MCF 10A (cell line): ENCODE results near the gene HYAL3. TPM values are rescaled to one million over a fixed set of nuclear protein-coding genes. Genes with fewer than 3 reads are reported as not detected.
"Not testable (repeated sequence)": the region's sequence is repeated elsewhere in the genome, so short reads cannot be mapped to it uniquely, and the experiment has no call there.

Experiments
- BruUV-seq: library from RNA; stranded (reverse); fragments of 400-500 nt; replicated peaks from 2 replicates; lab custom pipeline; 2021; lab: Mats Ljungman, UMichigan
- CTCF ChIA-PET: fragments of 300-600 bp; sonication (Branson Sonifier 250); formaldehyde crosslinking; extraction: SDS; loops from one replicate; lab custom pipeline; 2021; ENCODE audit warnings: antibody characterized with exemption, inconsistent platforms; lab: Yijun Ruan, JAX
- POLR2A ChIA-PET: fragments of 300-600, 350-650 bp; sonication (Branson Sonifier 250); formaldehyde crosslinking; extraction: SDS; loops from one replicate; lab custom pipeline; 2020; ENCODE audit warnings: antibody characterized with exemption, inconsistent platforms; lab: Yijun Ruan, JAX
- DNase-seq: peaks from one replicate; pipeline ENCODE4 v3.0.0-alpha.2; 2018; ENCODE audit not compliant: unreplicated experiment
- H3K27ac Mint-ChIP-seq: one replicate; pipeline ENCODE4 v1.8.0; 2022; ENCODE audit warnings: mild to moderate bottlenecking, low read depth, mixed read lengths; ENCODE audit not compliant: unreplicated experiment
- H3K27me3 Mint-ChIP-seq: one replicate; pipeline ENCODE4 v1.8.0; 2022; ENCODE audit warnings: mixed read lengths; ENCODE audit not compliant: insufficient read depth, unreplicated experiment
- H3K36me3 Mint-ChIP-seq: one replicate; pipeline ENCODE4 v1.8.0; 2022; ENCODE audit warnings: mild to moderate bottlenecking, moderate library complexity, mixed read lengths; ENCODE audit not compliant: insufficient read depth, unreplicated experiment
- H3K4me1 Mint-ChIP-seq: one replicate; pipeline ENCODE4 v1.8.0; 2022; ENCODE audit warnings: mixed read lengths; ENCODE audit not compliant: insufficient read depth, unreplicated experiment
- H3K4me3 Mint-ChIP-seq: one replicate; pipeline ENCODE4 v1.8.0; 2022; ENCODE audit warnings: mild to moderate bottlenecking, moderate library complexity, mixed read lengths; ENCODE audit not compliant: unreplicated experiment
- H3K9me3 Mint-ChIP-seq: one replicate; pipeline ENCODE4 v1.8.0; 2022; ENCODE audit warnings: mixed read lengths; ENCODE audit not compliant: unreplicated experiment
- CTCF ChIP-seq: fragments of 200-600 bp; IDR thresholded peaks from one replicate; pipeline ENCODE4 v1.8.0; 2022; ENCODE audit warnings: antibody characterized with exemption, mild to moderate bottlenecking; ENCODE audit not compliant: unreplicated experiment
- intact Hi-C: fragments of 100-400 bp; cut with micrococcal nuclease; formaldehyde crosslinking; loops from 2 replicates; pipeline ENCODE4 v1.14.1; 2022
- total RNA-seq: library from RNA; stranded (reverse); gene quantifications from 2 replicates; pipeline ENCODE4 v1.2.3, GENCODE V29; 2022

HYAL3 gene
- total RNA-seq, 1 experiment from 2014 or later = 2.3 TPM

GRCh38 chr3:50286322-50287227 is 12.6 kb downstream of the HYAL3 start:
- no peaks in the 10 kb centered on the region for H3K27me3 Mint-ChIP-seq
- no peak for DNase-seq
- H3K4me3 Mint-ChIP-seq = no peak overlapping the region
- ChIA-PET POLR2A (no interaction called here), CTCF (interaction anchor here (3.2 kb wide), 1 partner anchor 12 kb away, joined by 10 read pairs; no protein-coding TSS in a partner anchor)
- no peak for TF ChIP-seq CTCF
- no peaks in the 10 kb centered on the region for H3K9me3 Mint-ChIP-seq
- no peak overlapping the region for H3K27ac Mint-ChIP-seq
- peaks cover 6% of the 10 kb centered on the region for H3K4me1 Mint-ChIP-seq
- no TSS peak for BruUV-seq
- H3K36me3 Mint-ChIP-seq = peaks cover 52% of the 10 kb centered on the region
- intact Hi-C loops = no loop called here

DNA sequence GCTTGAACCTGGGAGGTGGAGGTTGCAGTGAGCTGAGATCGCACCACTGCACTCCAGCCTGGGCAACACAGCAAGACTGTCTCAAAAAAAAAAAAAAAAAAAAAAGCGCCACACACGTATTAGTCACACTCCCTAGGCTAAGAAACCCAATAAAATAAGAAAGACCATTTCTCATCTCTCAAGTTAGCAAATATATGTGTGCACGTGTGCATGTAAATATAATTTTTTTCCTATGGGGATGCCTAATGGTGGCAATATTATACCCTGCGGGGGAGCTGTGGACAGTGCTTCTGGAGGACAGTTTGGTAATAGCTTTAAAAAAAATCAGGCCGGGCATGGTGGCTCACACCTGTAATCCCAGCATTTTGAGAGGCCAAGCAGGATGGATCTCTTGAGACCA is 15.1 kb downstream of the HYAL3 start:
- H3K27me3 Mint-ChIP-seq, intact Hi-C loops, DNase-seq, BruUV-seq, H3K9me3 Mint-ChIP-seq, H3K4me1 Mint-ChIP-seq, H3K27ac Mint-ChIP-seq, H3K4me3 Mint-ChIP-seq: not testable (repeated sequence)
- peaks cover 40% of the 10 kb centered on the region for H3K36me3 Mint-ChIP-seq
- POLR2A ChIA-PET = interaction anchor here (1.1 to 3.4 kb wide), 4 partner anchors 8 to 52 kb away, joined by 3 to 22 read pairs (median 4); partner anchors contain the start of genes GNAI2, IFRD2 and TUSC2
- CTCF ChIA-PET = interaction anchor here (0.6 to 1.7 kb wide), 11 partner anchors 9 to 378 kb away, joined by 3 to 10 read pairs (median 4); partner anchors contain the start of gene HYAL2

DNA sequence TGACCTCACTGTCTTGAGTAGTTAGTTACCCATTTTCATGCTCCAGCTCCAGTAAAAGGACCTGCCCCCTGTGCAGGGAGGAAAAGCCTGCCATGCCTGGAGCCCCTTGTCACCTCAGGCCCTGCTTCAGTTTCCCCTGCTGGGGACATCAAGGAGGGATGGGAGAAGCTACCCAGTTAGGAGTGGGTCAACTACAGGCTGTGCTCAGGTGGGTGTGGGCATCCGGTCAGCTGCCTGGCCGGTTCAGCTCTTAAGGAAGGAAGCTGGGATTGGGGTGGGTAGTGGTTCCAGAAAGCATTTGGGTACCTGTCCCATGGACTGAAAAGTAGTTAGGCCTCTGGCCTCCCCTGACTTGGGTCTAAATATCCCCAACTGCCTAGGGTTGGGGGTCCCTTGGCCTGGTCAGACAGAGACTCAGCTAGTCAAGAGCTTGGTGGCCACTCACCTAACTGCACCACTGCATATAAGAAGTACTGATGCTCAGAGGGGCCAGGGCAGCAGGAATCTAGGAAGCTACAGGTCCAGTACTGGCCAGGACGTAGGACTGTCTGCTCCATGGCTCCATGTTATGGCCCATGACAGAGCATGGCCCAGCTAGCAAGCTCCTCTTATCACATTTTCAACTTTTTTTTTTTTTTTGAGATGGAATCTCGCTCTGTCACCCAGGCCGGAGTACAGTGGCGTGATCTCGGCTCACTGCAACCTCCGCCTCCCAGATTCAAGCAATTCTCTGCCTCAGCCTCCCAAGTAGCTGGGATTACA is 19.8 kb downstream of the HYAL3 start:
- TF ChIP-seq CTCF = no peak
- ChIA-PET POLR2A (interaction anchor here (0.5 to 2.1 kb wide), 3 partner anchors 13 to 35 kb away, joined by 3 to 7 read pairs (median 3); partner anchors contain the start of gene IFRD2), CTCF (interaction anchor here (0.7 to 1.7 kb wide), 5 partner anchors 10 to 54 kb away, joined by 4 to 8 read pairs (median 5); no protein-coding TSS in a partner anchor)
- Mint-ChIP-seq H3K27me3 (no peaks in the 10 kb centered on the region), H3K36me3 (peaks cover 18% of the 10 kb centered on the region), H3K4me1 (peaks cover 4% of the 10 kb centered on the region), H3K4me3 (no peak overlapping the region), H3K27ac (no peak overlapping the region), H3K9me3 (no peaks in the 10 kb centered on the region)
- BruUV-seq = no TSS peak
- no peak for DNase-seq
- intact Hi-C loops = no loop called here

GRCh38 chr3:50278880-50279224 is 20.4 kb downstream of the HYAL3 start, which contains the start of gene LSMEM2:
LSMEM2 (plus strand) TSS chr3:50279087; CDS start chr3:50279114, 27 bp downstream.
- ChIA-PET CTCF (interaction anchor here (0.7 to 1.4 kb wide), 5 partner anchors 10 to 87 kb away, joined by 3 to 5 read pairs (median 4); no protein-coding TSS in a partner anchor), POLR2A (interaction anchor here (0.5 to 2.1 kb wide), 3 partner anchors 13 to 35 kb away, joined by 3 to 7 read pairs (median 3); partner anchors contain the start of gene IFRD2)
- no peak for TF ChIP-seq CTCF
- intact Hi-C loops = no loop called here
- Mint-ChIP-seq H3K4me1 (peaks cover 9% of the 10 kb centered on the region), H3K9me3 (no peaks in the 10 kb centered on the region), H3K27me3 (no peaks in the 10 kb centered on the region), H3K27ac (no peak within 1 kb of the TSS), H3K4me3 (no peak within 1 kb of the TSS), H3K36me3 (peaks cover 14% of the 10 kb centered on the region)
- DNase-seq = no peak
- BruUV-seq = no TSS peak
